PC-3 (cell line): ENCODE results near the gene EDEM1. TPM values are rescaled to one million over a fixed set of nuclear protein-coding genes. Genes with fewer than 3 reads are reported as not detected.

Source experiments
- ATAC-seq: fragments of 200-7000 bp; cut with Tn5 transposase; 2 replicates; pipeline ENCODE4 v1.9.1; 2020; ENCODE audit warnings: mild to moderate bottlenecking, moderate library complexity
- BruUV-seq: library from RNA; stranded (reverse); fragments of 400-500 nt; replicated peaks from 2 replicates; lab custom pipeline; 2021; lab: Mats Ljungman, UMichigan
- CTCF ChIA-PET: fragments of 300-600 bp; sonication (Branson Sonifier 250); formaldehyde crosslinking; loops from one replicate; lab custom pipeline; 2022; ENCODE audit warnings: antibody characterized with exemption; lab: Charles Lee
- POLR2A ChIA-PET: fragments of 300-600 bp; sonication (Branson Sonifier 250); formaldehyde crosslinking; loops from one replicate; lab custom pipeline; 2022; ENCODE audit warnings: antibody characterized with exemption; ENCODE audit not compliant: unreplicated experiment; lab: Charles Lee
- DNase-seq: peaks from one replicate; pipeline ENCODE4 v3.0.0-alpha.2; 2015
- H2AFZ ChIP-seq: fragments of 300-600 bp; sonication (generic); 2 replicates; pipeline ENCODE4 v1.6.0; 2016; ENCODE audit warnings: antibody characterized with exemption, low read length
- H3F3A ChIP-seq: fragments of 300-600 bp; sonication (generic); one replicate; pipeline ENCODE4 v1.6.0; 2017; ENCODE audit warnings: antibody characterized with exemption, low read length, control low read depth, mild to moderate bottlenecking; ENCODE audit not compliant: unreplicated experiment
- H3K27ac ChIP-seq: fragments of 300-600 bp; sonication (generic); 2 replicates; pipeline ENCODE4 v1.5.1; 2016; ENCODE audit warnings: mild to moderate bottlenecking, low read length
- H3K27me3 ChIP-seq: fragments of 300-600 bp; sonication (generic); 2 replicates; pipeline ENCODE4 v1.6.1; 2016; ENCODE audit warnings: low read length, mixed read lengths
- H3K36me3 ChIP-seq: fragments of 300-600 bp; sonication (generic); 2 replicates; pipeline ENCODE4 v1.6.1; 2016; ENCODE audit warnings: low read depth, mixed run types, low read length, mixed read lengths
- H3K4me1 ChIP-seq: fragments of 300-600 bp; sonication (generic); 2 replicates; pipeline ENCODE4 v1.5.1; 2016; ENCODE audit warnings: low read length; ENCODE audit not compliant: insufficient read depth
- H3K4me2 ChIP-seq: fragments of 300-600 bp; sonication (generic); 2 replicates; pipeline ENCODE4 v1.6.0; 2016; ENCODE audit warnings: low read length
- H3K4me3 ChIP-seq: fragments of 300-600 bp; sonication (generic); 2 replicates; pipeline ENCODE4 v1.5.1; 2016; ENCODE audit warnings: mild to moderate bottlenecking, low read length, mixed read lengths
- H3K79me2 ChIP-seq: fragments of 300-600 bp; sonication (generic); 2 replicates; pipeline ENCODE4 v1.6.1; 2017; ENCODE audit warnings: low read length, mixed read lengths
- H3K9ac ChIP-seq: fragments of 300-600 bp; sonication (generic); 2 replicates; pipeline ENCODE4 v1.6.0; 2016; ENCODE audit warnings: mild to moderate bottlenecking, low read length
- H3K9me2 ChIP-seq: fragments of 300-600 bp; sonication (generic); replicated peaks from 2 replicates; pipeline ENCODE4 v1.6.1; 2016; ENCODE audit warnings: mixed run types, low read length, mixed read lengths
- H3K9me3 ChIP-seq: fragments of 300-600 bp; sonication (generic); 2 replicates; pipeline ENCODE4 v1.6.1; 2016; ENCODE audit warnings: low read length, mixed read lengths
- H4K20me1 ChIP-seq: fragments of 300-600 bp; sonication (generic); 2 replicates; pipeline ENCODE4 v1.6.1; 2016; ENCODE audit warnings: low read length, mixed read lengths
- CTCF ChIP-seq: fragments of 300-600 bp; sonication (generic); conservative IDR thresholded peaks from 2 replicates; pipeline ENCODE4 v1.5.1; 2017; ENCODE audit warnings: antibody characterized with exemption, low read depth, mild to moderate bottlenecking, low read length
- EZH2 ChIP-seq: fragments of 300-600 bp; sonication (generic); IDR thresholded peaks from one replicate; pipeline ENCODE4 v1.6.1; 2017; ENCODE audit warnings: antibody characterized with exemption, mild to moderate bottlenecking, low read length; ENCODE audit not compliant: unreplicated experiment
- EZH2phosphoT487 ChIP-seq: fragments of 300-600 bp; sonication (generic); IDR thresholded peaks from 2 replicates; pipeline ENCODE4 v1.6.1; 2018; ENCODE audit warnings: mild to moderate bottlenecking, antibody characterized with exemption, low read length, borderline replicate concordance
- intact Hi-C: fragments of 100-400 bp; cut with micrococcal nuclease; formaldehyde crosslinking; loops from 2 replicates; pipeline ENCODE4 v1.9.0; 2023
- total RNA-seq: library from RNA; depleted of rRNA; stranded (reverse); fragments of >200 nt; gene quantifications from 2 replicates; pipeline ENCODE4 v1.2.3, GENCODE V29; 2014

The EDEM1 gene
- total RNA-seq, 1 experiment from 2014 or later: 39.4 TPM

GRCh38 chr3:5202222-5202621 is 14.7 kb downstream of the EDEM1 start:
- Histone ChIP-seq H3K79me2 (peaks cover 21% of the 10 kb centered on the region), H3K36me3 (peaks cover 51% of the 10 kb centered on the region), H4K20me1 (0 out of 2 replicates have a peak, but pooled peaks cover 3% of the 10 kb centered on the region), H3K27ac (no peak overlapping the region), H3K4me3 (no peak overlapping the region), H3K9me2 (no peaks in the 10 kb centered on the region), H3K4me1 (peaks cover 7% of the 10 kb centered on the region), H2AFZ (no peak overlapping the region), H3K27me3 (no peaks in the 10 kb centered on the region), H3K4me2 (no peak overlapping the region), H3K9me3 (no peaks in the 10 kb centered on the region), H3F3A (no peaks in the 10 kb centered on the region), H3K9ac (no peak overlapping the region)
- ChIA-PET POLR2A (no interaction called here), CTCF (no interaction called here)
- ATAC-seq: no peak
- intact Hi-C loops: no loop called here
- TF ChIP-seq EZH2 (no peak), CTCF (no peak), EZH2phosphoT487 (no peak)
- no TSS peak for BruUV-seq
- no peak for DNase-seq

GRCh38 chr3:5205165-5205941 is 17.8 kb downstream of the EDEM1 start:
- no peak for ATAC-seq
- H3K36me3 ChIP-seq: peaks cover 63% of the 10 kb centered on the region
- CTCF ChIA-PET: no interaction called here

More at GRCh38 chr3:5205165-5205941, 17.8 kb downstream of the EDEM1 start:
- Histone ChIP-seq H3F3A (no peaks in the 10 kb centered on the region), H3K4me2 (no peak overlapping the region), H2AFZ (no peak overlapping the region), H3K27me3 (no peaks in the 10 kb centered on the region), H3K4me1 (no peaks in the 10 kb centered on the region), H4K20me1 (no peaks in the 10 kb centered on the region), H3K79me2 (no peaks in the 10 kb centered on the region), H3K9ac (no peak overlapping the region), H3K27ac (no peak overlapping the region), H3K9me3 (no peaks in the 10 kb centered on the region), H3K9me2 (no peaks in the 10 kb centered on the region), H3K4me3 (no peak overlapping the region)
- POLR2A ChIA-PET: no interaction called here
- BruUV-seq: no TSS peak
- intact Hi-C loops: no loop called here
- DNase-seq: no peak
- TF ChIP-seq CTCF (no peak), EZH2phosphoT487 (no peak), EZH2 (no peak)
